Measurements from ENCODE around the gene GBE1. TPM values are rescaled to one million over a fixed set of nuclear protein-coding genes. Genes with fewer than 3 reads are reported as not detected.

GBE1 gene
- total and polyA plus RNA-seq, 9 of the 15 experiments (the other 6 are each of a cell fraction or from before 2014, with no cell fraction given), result 7.9 to 25.6 (median 13.1) TPM

- H3K4me1 ChIP-seq (replicated peaks in 1 of 2; ENCODE audit: control insufficient read depth in 2 of 2, insufficient read depth in 2 of 2, low read length in 2 of 2), result no peaks in the 10 kb centered on the region
- H3K36me3 ChIP-seq (ENCODE audit: control insufficient read depth, insufficient read depth, low read length), result no peaks in the 10 kb centered on the region
- no peaks in the 10 kb centered on the region for H3K27me3 ChIP-seq (ENCODE audit: control insufficient read depth in 2 of 2, insufficient read depth in 2 of 2, low read length in 2 of 2)
- no peaks in the 10 kb centered on the region for H3K79me2 ChIP-seq (ENCODE audit: control insufficient read depth, insufficient read depth, low read length)
- H3K9me3 ChIP-seq (replicated peaks; ENCODE audit: control insufficient read depth, insufficient read depth, low read depth, low read length), result no peaks in the 10 kb centered on the region
- ChIA-PET CTCF (ENCODE audit: low intra/inter-chr PET ratio) (no interaction called here), POLR2A (no interaction called here)
- H3K27ac ChIP-seq (ENCODE audit: extremely low read depth, low read depth, low read length), result no peak overlapping the region
- H4K20me1 ChIP-seq (replicated peaks; ENCODE audit: control insufficient read depth, insufficient read depth, low read length), result no peaks in the 10 kb centered on the region
- ATAC-seq, result no peak
- H3K4me3 ChIP-seq, result no peak overlapping the region
- no TSS peak for BruUV-seq (replicated peaks)
- no peak overlapping the region for H2AFZ ChIP-seq (ENCODE audit: low read depth, low read length)
- TF ChIP-seq POLR2H (tag; IDR thresholded peaks at IDR 0.05; ENCODE audit: low read depth) (no peak), RAD21 (CRISPR knock-in tag; conservative IDR thresholded peaks at IDR 0.05 in 1 of 2, IDR thresholded peaks at IDR 0.05 in 1 of 2) (no peak), HNRNPLL (IDR thresholded peaks at IDR 0.05; ENCODE audit: low read depth, low read length, poor library complexity, severe bottlenecking) (no peak), MCM7 (IDR thresholded peaks at IDR 0.05) (no peak), CHD1 (IDR thresholded peaks at IDR 0.05; ENCODE audit: low read length) (no peak), ZKSCAN8 (CRISPR knock-in tag; IDR thresholded peaks at IDR 0.05) (no peak)
- in situ Hi-C loops (cut with MboI) (no loop called here), intact Hi-C loops (cut with micrococcal nuclease) (no loop called here)
- no peak overlapping the region for H3K9ac ChIP-seq (ENCODE audit: insufficient read depth in 1 of 2, low read depth in 2 of 2, low read length in 2 of 2)
- 0% methylated on average over 3 of the region's 3 CpGs for WGBS (ENCODE audit: insufficient coverage, low coverage, missing lambda C conversion rate)
- H3K4me2 ChIP-seq (ENCODE audit: insufficient read depth, low read length), result no peak overlapping the region
- FAIRE-seq, result no peak
- H3K9me1 ChIP-seq (ENCODE audit: control insufficient read depth, insufficient read depth, low read length), result no peaks in the 10 kb centered on the region
- no peak for DNase-seq (ENCODE audit: extremely low read depth in 1 of 4, low spot score in 3 of 4)
Measured at GRCh38 chr3:81463781-81464180, 297.7 kb downstream of the GBE1 start.

GRCh38 chr3:81462921-81463320, 298.5 kb downstream of the GBE1 start:
- Histone ChIP-seq H4K20me1 (replicated peaks; ENCODE audit: control insufficient read depth, insufficient read depth, low read length) (no peaks in the 10 kb centered on the region), H3K4me1 (replicated peaks in 1 of 2; ENCODE audit: control insufficient read depth in 2 of 2, insufficient read depth in 2 of 2, low read length in 2 of 2) (no peaks in the 10 kb centered on the region), H3K36me3 (ENCODE audit: control insufficient read depth, insufficient read depth, low read length) (no peaks in the 10 kb centered on the region), H3K9me3 (replicated peaks; ENCODE audit: control insufficient read depth, insufficient read depth, low read depth, low read length) (no peaks in the 10 kb centered on the region), H2AFZ (ENCODE audit: low read depth, low read length) (no peak overlapping the region), H3K27me3 (ENCODE audit: control insufficient read depth in 2 of 2, insufficient read depth in 2 of 2, low read length in 2 of 2) (no peaks in the 10 kb centered on the region), H3K27ac (ENCODE audit: extremely low read depth, low read depth, low read length) (no peak overlapping the region), H3K4me2 (ENCODE audit: insufficient read depth, low read length) (no peak overlapping the region), H3K4me3 (no peak overlapping the region), H3K79me2 (ENCODE audit: control insufficient read depth, insufficient read depth, low read length) (no peaks in the 10 kb centered on the region), H3K9ac (ENCODE audit: insufficient read depth in 1 of 2, low read depth in 2 of 2, low read length in 2 of 2) (no peak overlapping the region), H3K9me1 (ENCODE audit: control insufficient read depth, insufficient read depth, low read length) (no peaks in the 10 kb centered on the region)
- intact Hi-C loops (cut with micrococcal nuclease) (no loop called here), in situ Hi-C loops (cut with MboI) (no loop called here)
- no peak for DNase-seq (ENCODE audit: extremely low read depth in 1 of 4, low spot score in 3 of 4)
- ATAC-seq, result no peak
- ChIA-PET POLR2A (no interaction called here), CTCF (ENCODE audit: low intra/inter-chr PET ratio) (no interaction called here)
- no peak for FAIRE-seq
- BruUV-seq (replicated peaks), result no TSS peak
- 0% methylated on average over 4 of the region's 4 CpGs for WGBS (ENCODE audit: insufficient coverage, low coverage, missing lambda C conversion rate)
- TF ChIP-seq ZNF436 (CRISPR knock-in tag; IDR thresholded peaks at IDR 0.05) (no peak), ZNF224 (CRISPR knock-in tag; IDR thresholded peaks at IDR 0.05) (no peak)
